B cell (primary cell): ENCODE data around the gene POLR3GL. TPM values are rescaled to one million over a fixed set of nuclear protein-coding genes. Genes with fewer than 3 reads are reported as not detected.
A peak's percentile ranks its signal among the peaks of the same experiment; 100 is the strongest.

Experiments used
- ATAC-seq: fragments of 200-7000 bp; cut with Tn5 transposase; one replicate; pipeline ENCODE4 v1.10.0; 2021; ENCODE audit warnings: low read depth, mild to moderate bottlenecking, moderate number of reproducible peaks, moderate library complexity
- CTCF ChIA-PET: fragments of 350-600 bp; sonication (Branson Sonifier 250); formaldehyde crosslinking; loops from one replicate; lab custom pipeline; 2021; ENCODE audit warnings: antibody characterized with exemption, inconsistent platforms; lab: Charles Lee
- POLR2A ChIA-PET: fragments of 350-600 bp; sonication (Branson Sonifier 250); formaldehyde crosslinking; loops from one replicate; lab custom pipeline; 2021; ENCODE audit warnings: antibody characterized with exemption; lab: Charles Lee
- DNase-seq: peaks from one replicate; pipeline ENCODE4 v3.0.0; 2013
- H2AFZ ChIP-seq: 2 replicates; pipeline ENCODE4 v1.6.1; 2012; ENCODE audit warnings: mild to moderate bottlenecking, low read depth, low read length; ENCODE audit not compliant: insufficient read depth, poor library complexity, severe bottlenecking
- H3K27ac ChIP-seq, 2 donors: 1 replicate in 1 of 2; 2 replicates in 1 of 2; pipeline ENCODE4 v1.5.1; 2012 to 2013; ENCODE audit warnings: low read length in 2 of 2, mild to moderate bottlenecking in 2 of 2, moderate library complexity in 1 of 2
- H3K27me3 ChIP-seq, 4 experiments: fragments of 200-600 bp in 1 of 4; sonication (generic) in 1 of 4; replicated peaks in 1 of 4; 1 replicate in 2 of 4; 2 replicates in 2 of 4; pipeline versions ENCODE4 v1.6.1 to v1.7.0; 2013 to 2016; ENCODE audit warnings: low read length in 3 of 4, mild to moderate bottlenecking in 2 of 4, mixed read lengths in 1 of 4, moderate library complexity in 1 of 4; ENCODE audit not compliant: insufficient read depth in 4 of 4, control insufficient read depth in 3 of 4; ENCODE audit errors: control extremely low read depth in 1 of 4
- H3K36me3 ChIP-seq, 2 experiments: replicated peaks in 1 of 2; 1 replicate in 1 of 2; 2 replicates in 1 of 2; pipeline versions ENCODE4 v1.6.1 to v1.7.1; 2013; ENCODE audit warnings: low read length in 1 of 2; ENCODE audit not compliant: insufficient read depth in 2 of 2, control insufficient read depth in 1 of 2; ENCODE audit errors: control extremely low read depth in 1 of 2, extremely low read depth in 1 of 2
- H3K4me1 ChIP-seq, 2 donors: fragments of 200-600 bp in 1 of 2; sonication (generic) in 1 of 2; 1 replicate in 1 of 2; 2 replicates in 1 of 2; pipeline versions ENCODE4 v1.5.1 to v1.6.1; 2013 to 2017; ENCODE audit warnings: low read length in 2 of 2; ENCODE audit not compliant: control insufficient read depth in 2 of 2, insufficient read depth in 2 of 2
- H3K4me2 ChIP-seq: replicated peaks from 2 replicates; pipeline ENCODE3; 2012; ENCODE audit warnings: mild to moderate bottlenecking, low read depth, low read length; ENCODE audit not compliant: poor library complexity, severe bottlenecking
- H3K4me3 ChIP-seq, 5 experiments: fragments of 200-600 bp in 1 of 5; sonication (generic) in 1 of 5; 1 replicate in 3 of 5; 2 replicates in 2 of 5; pipeline versions ENCODE4 v1.5.1 to v1.7.0; 2011 to 2016; ENCODE audit warnings: low read length in 4 of 5, mild to moderate bottlenecking in 4 of 5, low read depth in 2 of 5, control low read depth in 1 of 5, moderate library complexity in 1 of 5; ENCODE audit not compliant: insufficient read depth in 1 of 5; ENCODE audit errors: control extremely low read depth in 1 of 5, extremely low read depth in 1 of 5
- H3K79me2 ChIP-seq: fragments of 200-600 bp; sonication (generic); one replicate; pipeline ENCODE4 v1.6.0; 2016; ENCODE audit warnings: low read length; ENCODE audit not compliant: control insufficient read depth, insufficient read depth
- H3K9ac ChIP-seq: fragments of 200-600 bp; sonication (generic); 2 replicates; pipeline ENCODE4 v1.6.1; 2017; ENCODE audit warnings: mild to moderate bottlenecking, low read length, moderate library complexity
- H3K9me3 ChIP-seq, 3 donors: one replicate each; pipeline versions ENCODE4 v1.6.1 to v1.7.1; 2013; ENCODE audit warnings: low read length in 2 of 3; ENCODE audit not compliant: control insufficient read depth in 2 of 3, insufficient read depth in 1 of 3; ENCODE audit errors: control extremely low read depth in 1 of 3
- H4K20me1 ChIP-seq: 2 replicates; pipeline ENCODE4 v1.6.0; 2012; ENCODE audit warnings: mild to moderate bottlenecking, low read length; ENCODE audit not compliant: insufficient read depth, control insufficient read depth, poor library complexity, severe bottlenecking
- H3K27ac Mint-ChIP-seq: one replicate; pipeline ENCODE4 v1.8.0; 2021; ENCODE audit warnings: mixed read lengths
- H3K27me3 Mint-ChIP-seq: one replicate; pipeline ENCODE4 v1.8.0; 2021; ENCODE audit warnings: mixed read lengths
- H3K4me1 Mint-ChIP-seq: one replicate; pipeline ENCODE4 v1.8.0; 2021; ENCODE audit warnings: mixed read lengths
- H3K4me3 Mint-ChIP-seq: one replicate; pipeline ENCODE4 v1.8.0; 2021; ENCODE audit warnings: mixed read lengths
- H3K9me3 Mint-ChIP-seq: one replicate; pipeline ENCODE4 v1.8.0; 2022; ENCODE audit warnings: mixed read lengths; ENCODE audit not compliant: insufficient read depth
- CTCF ChIP-seq: fragments of 200-600 bp; IDR thresholded peaks from one replicate; pipeline ENCODE4 v1.8.0; 2022; ENCODE audit warnings: antibody characterized with exemption, mild to moderate bottlenecking
- EZH2 ChIP-seq: IDR thresholded peaks from 2 replicates; pipeline ENCODE4 v1.6.1; 2012; ENCODE audit warnings: borderline replicate concordance, low read depth, mild to moderate bottlenecking, moderate library complexity, low read length; ENCODE audit not compliant: insufficient read depth, poor library complexity, severe bottlenecking
- WGBS: methylation state at CpG from one replicate; pipeline ENCODE4 v1.1.5; 2013; ENCODE audit warnings: missing lambda C conversion rate; ENCODE audit not compliant: insufficient coverage; 5-methylcytosine and 5-hydroxymethylcytosine counted together
- intact Hi-C: fragments of 100-400 bp; cut with micrococcal nuclease; formaldehyde crosslinking; loops from one replicate; pipeline ENCODE4 v1.10.0; 2022
- polyA plus RNA-seq: library from polyadenylated mRNA; depleted of rRNA; stranded (reverse); fragments of >200 nt; gene quantifications from 2 replicates; pipeline ENCODE4 v1.2.3, GENCODE V29; 2012
- total RNA-seq, 2 donors: library from RNA; stranded (reverse); fragments of 120-200 nt in 1 of 2; gene quantifications; 1 replicate in 1 of 2; 2 replicates in 1 of 2; pipeline versions ENCODE4 v1.2.3 to v1.2.4, GENCODE V29; 2013 to 2022

The POLR3GL gene
- total and polyA plus RNA-seq, 2 donors (not counting 1 experiment from before 2014, with no cell fraction given): 17.6 to 33.3 TPM

GRCh38 chr1:145992502-145992936 is 28.0 kb downstream of the POLR3GL start:
- Histone ChIP-seq H2AFZ (no peak overlapping the region), H3K4me3 (peak overlapping the region; percentile 81 to 100 (median 95)), H3K9ac (peak overlapping the region; percentile 81), H3K27me3 (no peaks in the 10 kb centered on the region), H3K36me3 (peaks cover 12 to 40% of the 10 kb centered on the region in 2 experiments), H3K9me3 (no peaks in the 10 kb centered on the region), H3K79me2 (peaks cover 46% of the 10 kb centered on the region), H4K20me1 (peaks cover 39% of the 10 kb centered on the region), H3K4me2 (peak overlapping the region; percentile 80), H3K4me1 (peaks cover 38 to 46% of the 10 kb centered on the region in 2 donors), H3K27ac (peak overlapping the region; percentile 6 to 82)
- TF ChIP-seq EZH2 (no peak), CTCF (no peak)
- intact Hi-C loops: no loop called here
- Mint-ChIP-seq H3K9me3 (no peaks in the 10 kb centered on the region), H3K4me3 (peak overlapping the region; percentile 95), H3K27me3 (no peaks in the 10 kb centered on the region), H3K27ac (peak overlapping the region; percentile 100), H3K4me1 (peaks cover 73% of the 10 kb centered on the region)
- POLR2A ChIA-PET: interaction anchor here (1.1 to 12.1 kb wide), 2 partner anchors 14 to 15 kb away, joined by 3 to 131 read pairs; no protein-coding TSS in a partner anchor
- no peak for DNase-seq
- no CpG with 5 or more reads among the region's 1 CpG for WGBS
- no peak for ATAC-seq
- CTCF ChIA-PET: interaction anchor here (1.6 to 14.8 kb wide), 3 partner anchors 12 to 147 kb away, joined by 4 to 207 read pairs (median 135); partner anchors contain the start of gene NUDT17

- Histone ChIP-seq H3K9ac (peak overlapping the region; percentile 81), H3K9me3 (no peaks in the 10 kb centered on the region), H3K36me3 (peaks cover 12 to 40% of the 10 kb centered on the region in 2 experiments), H4K20me1 (peaks cover 39% of the 10 kb centered on the region), H3K27me3 (no peaks in the 10 kb centered on the region), H3K79me2 (peaks cover 46% of the 10 kb centered on the region), H3K27ac (peak overlapping the region; percentile 6 to 82), H3K4me2 (peak overlapping the region; percentile 80), H2AFZ (no peak overlapping the region), H3K4me1 (peaks cover 39 to 52% of the 10 kb centered on the region in 2 donors), H3K4me3 (peak overlapping the region; percentile 81 to 100 (median 95))
- peak overlapping the region; percentile 100 for H3K27ac Mint-ChIP-seq
- no peaks in the 10 kb centered on the region for H3K27me3 Mint-ChIP-seq
- H3K9me3 Mint-ChIP-seq: no peaks in the 10 kb centered on the region
- H3K4me1 Mint-ChIP-seq: peaks cover 73% of the 10 kb centered on the region
- H3K4me3 Mint-ChIP-seq: peak overlapping the region; percentile 95
- ChIA-PET CTCF (interaction anchor here (1.0 to 14.8 kb wide), 4 partner anchors 9 to 148 kb away, joined by 4 to 207 read pairs (median 70); partner anchors contain the start of gene NUDT17), POLR2A (interaction anchor here (1.4 to 12.1 kb wide), 4 partner anchors 8 to 29 kb away, joined by 5 to 131 read pairs (median 6); partner anchors contain the start of genes ANKRD34A and POLR3GL)
- DNase-seq (no peak), ATAC-seq (no peak)
- TF ChIP-seq EZH2 (no peak), CTCF (no peak)
- intact Hi-C loops: no loop called here
- WGBS: 40% methylated on average over 2 of the region's 5 CpGs
These were observed 28.6 kb downstream of the POLR3GL start for GRCh38 chr1:145992958-145993617.
